DOHH2 (cell line): Measurements from ENCODE around the gene BCL11B.

ENCODE experiments used
- CTCF ChIP-seq: fragments of 200-600 bp; sonication (generic); IDR thresholded peaks from one replicate; pipeline ENCODE4 v1.5.1; 2014; ENCODE audit warnings: antibody characterized with exemption, mild to moderate bottlenecking, low read depth, low read length; ENCODE audit not compliant: poor library complexity, severe bottlenecking
- EZH2phosphoT487 ChIP-seq: fragments of 200-600 bp; sonication (generic); IDR thresholded peaks from 2 replicates; pipeline ENCODE4 v1.6.1; 2017; ENCODE audit warnings: borderline replicate concordance, mild to moderate bottlenecking, antibody characterized with exemption, low read length, moderate library complexity, mixed read lengths

GRCh38 chr14:99164712-99165111 is 107.3 kb downstream of the BCL11B start:
- TF ChIP-seq CTCF (no peak), EZH2phosphoT487 (no peak)
